Breast epithelium (tissue), 4 donors: Measurements from ENCODE around the gene EPHB3. TPM values are rescaled to one million over a fixed set of nuclear protein-coding genes. Genes with fewer than 3 reads are reported as not detected.
A peak's percentile ranks its signal among the peaks of the same experiment; 100 is the strongest.

Source experiments
- DNase-seq, 2 donors: peaks; one replicate each; pipeline ENCODE4 v3.0.0-alpha.2; 2019; ENCODE audit warnings: low spot score in 2 of 2
- H3K27ac ChIP-seq, 2 donors: fragments of 200-600 bp; sonication (generic) in 1 of 2; one replicate each; pipeline ENCODE4 v1.5.1; 2016 to 2019; ENCODE audit warnings: mild to moderate bottlenecking in 1 of 2
- H3K27me3 ChIP-seq, 2 donors: fragments of 200-600 bp; sonication (generic) in 1 of 2; one replicate each; pipeline versions ENCODE4 v1.5.1 to v1.6.0; 2017 to 2019; ENCODE audit warnings: control low read depth in 1 of 2, mild to moderate bottlenecking in 1 of 2
- H3K36me3 ChIP-seq: fragments of 200-600 bp; one replicate; pipeline ENCODE4 v1.5.1; 2019
- H3K4me1 ChIP-seq, 2 donors: fragments of 200-600 bp; sonication (generic); one replicate each; pipeline ENCODE4 v1.5.1; 2016 to 2019; ENCODE audit warnings: control low read depth in 1 of 2
- H3K4me3 ChIP-seq, 3 donors: fragments of 200-600 bp; sonication (generic); 1 replicate in 2 of 3; 2 replicates in 1 of 3; pipeline ENCODE4 v1.5.1; 2016 to 2019; ENCODE audit warnings: mild to moderate bottlenecking in 3 of 3, moderate library complexity in 2 of 3
- H3K9me3 ChIP-seq, 2 donors: fragments of 200-600 bp; sonication (generic) in 1 of 2; one replicate each; pipeline ENCODE4 v1.5.1; 2016 to 2019; ENCODE audit warnings: control low read depth in 1 of 2
- CTCF ChIP-seq, 3 donors: fragments of 450-650 bp; IDR thresholded peaks; one replicate each; pipeline ENCODE4 v1.5.1; 2016 to 2017; ENCODE audit warnings: antibody characterized with exemption in 3 of 3, mild to moderate bottlenecking in 3 of 3, moderate library complexity in 3 of 3
- POLR2A ChIP-seq: fragments of 450-650 bp; IDR thresholded peaks from one replicate; pipeline ENCODE4 v1.6.1; 2016; ENCODE audit warnings: antibody characterized with exemption, mild to moderate bottlenecking, moderate library complexity
- POLR2AphosphoS5 ChIP-seq, 3 donors: sonication (generic); formaldehyde crosslinking; IDR thresholded peaks; one replicate each; pipeline ENCODE4 v1.6.1; 2017; ENCODE audit warnings: antibody characterized with exemption in 3 of 3
- intact Hi-C: fragments of 100-400 bp; cut with DNase I; formaldehyde crosslinking; loops from one replicate; pipeline ENCODE4 v1.15.1; 2023; ENCODE audit warnings: low total_unique reads
- total RNA-seq, 3 donors: library from RNA; depleted of rRNA; stranded (reverse); fragments of >200 nt; gene quantifications; one replicate each; pipeline ENCODE4 v1.1.0, GENCODE V29; 2016

The EPHB3 gene
- total RNA-seq, 3 donors from 2014 or later = 0.32 to 25.3 (median 7.9) TPM

- H3K36me3 ChIP-seq = no peaks in the 10 kb centered on the region
- no peak for DNase-seq
- no peaks in the 10 kb centered on the region for H3K27me3 ChIP-seq
- no peak for TF ChIP-seq POLR2A
- TF ChIP-seq CTCF (IDR thresholded peaks at IDR 0.05) = no peak
- TF ChIP-seq POLR2AphosphoS5 (IDR thresholded peaks at IDR 0.05) = no peak
- H3K9me3 ChIP-seq = no peaks in the 10 kb centered on the region
- intact Hi-C loops = no loop called here
- no peak overlapping the region for H3K4me3 ChIP-seq
- H3K27ac ChIP-seq = peak overlapping the region; percentile 82 to 89
- peaks cover 8 to 44% of the 10 kb centered on the region in 2 donors for H3K4me1 ChIP-seq
Measured at GRCh38 chr3:184577546-184577945, 16.0 kb downstream of the EPHB3 start.

- Histone ChIP-seq H3K27me3 (no peaks in the 10 kb centered on the region), H3K36me3 (no peaks in the 10 kb centered on the region), H3K27ac (peak overlapping the region; percentile 82 to 89), H3K4me3 (no peak overlapping the region), H3K9me3 (no peaks in the 10 kb centered on the region), H3K4me1 (peaks cover 5 to 48% of the 10 kb centered on the region in 2 donors)
- no peak for TF ChIP-seq CTCF (IDR thresholded peaks at IDR 0.05)
- no peak for DNase-seq
- intact Hi-C loops = no loop called here
Measured at GRCh38 chr3:184578218-184578617, 16.6 kb downstream of the EPHB3 start.

- H3K9me3 ChIP-seq = no peaks in the 10 kb centered on the region
- peaks cover 5 to 48% of the 10 kb centered on the region in 2 donors for H3K4me1 ChIP-seq
- intact Hi-C loops = no loop called here
- peak in 1 of 2 donors; percentile 83 for DNase-seq
- peak overlapping the region; percentile 82 to 89 for H3K27ac ChIP-seq
- TF ChIP-seq POLR2AphosphoS5 (IDR thresholded peaks at IDR 0.05) = no peak
- TF ChIP-seq POLR2A = no peak
- no peak for TF ChIP-seq CTCF (IDR thresholded peaks at IDR 0.05)
- H3K36me3 ChIP-seq = no peaks in the 10 kb centered on the region
- H3K4me3 ChIP-seq = no peak overlapping the region
- H3K27me3 ChIP-seq = no peaks in the 10 kb centered on the region
Measured at GRCh38 chr3:184578822-184579221, 17.2 kb downstream of the EPHB3 start.

GRCh38 chr3:184579513-184579912 lies 17.9 kb downstream of the EPHB3 start:
- intact Hi-C loops = no loop called here
- no peak for TF ChIP-seq CTCF (IDR thresholded peaks at IDR 0.05)
- TF ChIP-seq POLR2A = no peak
- TF ChIP-seq POLR2AphosphoS5 (IDR thresholded peaks at IDR 0.05) = no peak
- Histone ChIP-seq H3K4me1 (peaks cover 5 to 41% of the 10 kb centered on the region in 2 donors), H3K9me3 (no peaks in the 10 kb centered on the region), H3K4me3 (peak overlapping the region in 1 of 3 donors; percentile 5), H3K27me3 (no peaks in the 10 kb centered on the region), H3K27ac (peak overlapping the region; percentile 82 to 89), H3K36me3 (no peaks in the 10 kb centered on the region)
- no peak for DNase-seq

- Histone ChIP-seq H3K4me3 (no peak overlapping the region), H3K36me3 (no peaks in the 10 kb centered on the region), H3K27me3 (no peaks in the 10 kb centered on the region), H3K4me1 (peaks cover 5 to 33% of the 10 kb centered on the region in 2 donors), H3K9me3 (no peaks in the 10 kb centered on the region), H3K27ac (peak overlapping the region; percentile 21 to 89)
- intact Hi-C loops = no loop called here
- no peak for DNase-seq
- TF ChIP-seq POLR2AphosphoS5 (IDR thresholded peaks at IDR 0.05) (no peak), POLR2A (no peak), CTCF (IDR thresholded peaks at IDR 0.05) (no peak)
Measured at GRCh38 chr3:184580376-184580775, 18.8 kb downstream of the EPHB3 start.
